Calu3 (cell line): ENCODE measurements around the gene LIN7C. TPM values are rescaled to one million over a fixed set of nuclear protein-coding genes. Genes with fewer than 3 reads are reported as not detected.

Experiments
- BruUV-seq: library from RNA; stranded (reverse); fragments of 400-500 nt; replicated peaks from 2 replicates; lab custom pipeline; 2021; lab: Mats Ljungman, UMichigan
- CTCF ChIA-PET: fragments of 300-600 bp; sonication (Branson Sonifier 250); formaldehyde crosslinking; loops from one replicate; lab custom pipeline; 2022; ENCODE audit warnings: antibody characterized with exemption; lab: Charles Lee
- DNase-seq: peaks from one replicate; pipeline ENCODE4 v3.0.0; 2022
- H3K27ac Mint-ChIP-seq: one replicate; pipeline ENCODE4 v1.8.0; 2022; ENCODE audit warnings: mixed read lengths; ENCODE audit not compliant: unreplicated experiment
- H3K27me3 Mint-ChIP-seq: one replicate; pipeline ENCODE4 v1.8.0; 2022; ENCODE audit warnings: mixed read lengths; ENCODE audit not compliant: unreplicated experiment
- H3K36me3 Mint-ChIP-seq: one replicate; pipeline ENCODE4 v1.8.0; 2022; ENCODE audit warnings: mild to moderate bottlenecking, moderate library complexity, mixed read lengths; ENCODE audit not compliant: insufficient read depth, unreplicated experiment
- H3K4me1 Mint-ChIP-seq: one replicate; pipeline ENCODE4 v1.8.0; 2022; ENCODE audit warnings: mild to moderate bottlenecking, low read depth, mixed read lengths; ENCODE audit not compliant: unreplicated experiment
- H3K4me3 Mint-ChIP-seq: one replicate; pipeline ENCODE4 v1.8.0; 2022; ENCODE audit warnings: mild to moderate bottlenecking, low read depth, moderate library complexity, mixed read lengths; ENCODE audit not compliant: unreplicated experiment
- H3K9me3 Mint-ChIP-seq: one replicate; pipeline ENCODE4 v1.8.0; 2022; ENCODE audit warnings: low read depth, mixed read lengths; ENCODE audit not compliant: unreplicated experiment
- CTCF ChIP-seq: fragments of 200-600 bp; IDR thresholded peaks from one replicate; pipeline ENCODE4 v1.8.0; 2022; ENCODE audit warnings: antibody characterized with exemption; ENCODE audit not compliant: unreplicated experiment
- intact Hi-C: fragments of 100-400 bp; cut with micrococcal nuclease; formaldehyde crosslinking; loops from one replicate; pipeline ENCODE4 v1.10.0; 2022; ENCODE audit not compliant: unreplicated experiment
- total RNA-seq: library from RNA; stranded (reverse); gene quantifications from 2 replicates; pipeline ENCODE4 v1.2.3, GENCODE V29; 2022

LIN7C gene
- total RNA-seq, 1 experiment from 2014 or later, result 43.7 TPM

DNA sequence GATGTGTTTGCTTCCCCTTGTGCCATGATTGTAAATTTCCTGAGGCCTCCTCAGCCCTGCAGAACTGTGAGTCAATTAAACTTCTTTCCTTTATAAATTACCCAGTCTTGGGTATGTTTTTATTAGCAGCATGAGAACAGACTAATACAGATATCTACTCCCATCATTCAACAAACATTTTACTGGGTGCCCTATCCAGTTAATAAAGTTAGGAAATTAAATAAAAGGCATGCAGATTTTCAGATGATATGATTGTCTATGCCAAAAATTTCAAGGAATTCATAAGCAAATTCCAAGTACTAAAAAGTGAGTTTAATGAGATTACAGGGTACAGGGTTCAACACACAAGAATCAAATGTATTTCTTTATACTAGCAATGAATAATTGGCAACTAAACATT is 33.5 kb upstream of the LIN7C start:
- DNase-seq, result no peak
- CTCF ChIA-PET, result no interaction called here
- intact Hi-C loops, result no loop called here
- H3K4me1 Mint-ChIP-seq, result no peaks in the 10 kb centered on the region
- H3K27me3 Mint-ChIP-seq, result no peaks in the 10 kb centered on the region
- H3K9me3 Mint-ChIP-seq, result no peaks in the 10 kb centered on the region
- no TSS peak for BruUV-seq
- no peaks in the 10 kb centered on the region for H3K36me3 Mint-ChIP-seq
- no peak for TF ChIP-seq CTCF
- H3K4me3 Mint-ChIP-seq, result no peak overlapping the region
- H3K27ac Mint-ChIP-seq, result no peak overlapping the region

DNA sequence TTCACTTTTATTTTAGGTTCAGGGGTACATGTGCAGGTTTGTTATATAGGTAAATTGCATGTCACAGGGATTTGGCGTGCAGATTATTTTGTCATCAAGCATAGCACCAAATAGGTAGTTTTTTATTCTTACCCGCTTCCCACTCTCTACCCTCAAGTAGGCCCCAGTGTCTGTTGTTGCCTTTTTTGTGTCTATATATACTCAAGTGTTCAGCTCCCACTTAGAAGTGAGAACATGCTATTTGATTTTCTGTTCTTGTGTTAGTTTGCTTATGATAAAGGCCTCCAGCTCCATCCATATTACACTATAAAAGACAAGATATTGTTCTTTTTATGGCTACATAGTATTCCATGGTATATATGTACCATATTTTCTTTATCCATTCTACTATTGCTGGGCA is 28.5 kb upstream of the LIN7C start:
- CTCF ChIA-PET, result no interaction called here
- Mint-ChIP-seq H3K4me3 (no peak overlapping the region), H3K4me1 (no peaks in the 10 kb centered on the region), H3K27ac (no peak overlapping the region), H3K27me3 (no peaks in the 10 kb centered on the region), H3K9me3 (no peaks in the 10 kb centered on the region), H3K36me3 (no peaks in the 10 kb centered on the region)
- no TSS peak for BruUV-seq
- TF ChIP-seq CTCF, result no peak
- intact Hi-C loops, result no loop called here
- no peak for DNase-seq

DNA sequence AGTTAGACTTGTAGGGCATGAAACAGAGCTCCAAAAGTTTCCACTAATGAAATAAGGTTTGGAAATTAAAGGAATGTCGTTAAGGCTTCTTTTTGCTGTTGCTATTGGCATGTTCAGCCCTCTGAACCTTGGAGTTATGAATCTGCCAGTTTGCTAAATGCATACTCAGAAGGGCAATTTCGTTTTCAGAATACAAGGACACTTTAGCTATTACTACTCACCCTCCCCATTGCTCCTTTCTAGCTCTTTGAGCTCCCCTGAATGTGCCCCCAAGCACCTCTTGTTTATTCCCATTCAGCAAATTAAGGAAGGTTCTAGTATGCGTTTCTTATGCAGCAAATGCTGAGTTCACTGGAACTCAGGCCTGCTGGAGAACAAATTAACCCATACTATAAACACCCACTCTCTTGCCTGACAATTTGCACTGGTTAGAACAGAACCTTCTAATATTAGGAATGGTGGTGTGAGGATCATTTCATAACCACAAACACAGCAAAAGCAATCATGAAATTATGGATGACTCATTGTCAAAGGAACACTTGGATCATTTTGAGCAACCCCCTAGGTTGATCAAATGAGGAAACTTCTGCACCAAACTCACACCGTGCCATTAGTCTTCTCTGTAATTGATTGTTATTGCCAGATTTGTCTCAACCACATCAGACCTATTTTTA is 26.2 kb upstream of the LIN7C start:
- no peak for TF ChIP-seq CTCF
- H3K4me3 Mint-ChIP-seq, result no peak overlapping the region
- no peaks in the 10 kb centered on the region for H3K9me3 Mint-ChIP-seq
- no peak for DNase-seq
- CTCF ChIA-PET, result interaction anchor here (0.7 kb wide), 1 partner anchor 1728 kb away, joined by 3 read pairs; no protein-coding TSS in a partner anchor
- intact Hi-C loops, result no loop called here
- H3K27me3 Mint-ChIP-seq, result no peaks in the 10 kb centered on the region
- H3K4me1 Mint-ChIP-seq, result no peaks in the 10 kb centered on the region
- no TSS peak for BruUV-seq
- no peak overlapping the region for H3K27ac Mint-ChIP-seq
- no peaks in the 10 kb centered on the region for H3K36me3 Mint-ChIP-seq

- no peak for TF ChIP-seq CTCF
- CTCF ChIA-PET, result interaction anchor here (0.6 kb wide), 1 partner anchor 9 kb away, joined by 3 read pairs; no protein-coding TSS in a partner anchor
- Mint-ChIP-seq H3K36me3 (no peaks in the 10 kb centered on the region), H3K4me1 (no peaks in the 10 kb centered on the region), H3K27me3 (no peaks in the 10 kb centered on the region), H3K9me3 (no peaks in the 10 kb centered on the region), H3K4me3 (no peak overlapping the region), H3K27ac (no peak overlapping the region)
- DNase-seq, result no peak
- intact Hi-C loops, result no loop called here
- BruUV-seq, result no TSS peak
Measured at GRCh38 chr11:27528712-27529111, 22.1 kb upstream of the LIN7C start.
